Activated naive CD8-positive, alpha-beta T cell treated with anti-CD3 and anti-CD28 coated beads, Interleukin-2, amount 10 ng/mL, durations not matched to agents 7 days and 5 days (primary cell): ENCODE results near the gene RBL1. TPM values are rescaled to one million over a fixed set of nuclear protein-coding genes. Genes with fewer than 3 reads are reported as not detected.
"Not testable (repeated sequence)": the region's sequence is repeated elsewhere in the genome, so short reads cannot be mapped to it uniquely, and the experiment has no call there.

Experiments
- ATAC-seq: fragments of 150-1000 bp; cut with Tn5 transposase; one replicate; pipeline ENCODE4 v1.10.0; 2021; ENCODE audit warnings: low read depth, moderate library complexity
- POLR2A ChIA-PET: fragments of 350-600 bp; sonication (Branson Sonifier 250); formaldehyde crosslinking; loops from one replicate; lab custom pipeline; 2021; ENCODE audit warnings: antibody characterized with exemption; lab: Charles Lee
- DNase-seq: peaks from one replicate; pipeline ENCODE4 v3.0.0; 2021
- H3K27ac Mint-ChIP-seq: one replicate; pipeline ENCODE4 v1.8.0; 2022; ENCODE audit warnings: mild to moderate bottlenecking, mixed read lengths
- H3K27me3 Mint-ChIP-seq: one replicate; pipeline ENCODE4 v1.8.0; 2022; ENCODE audit warnings: mild to moderate bottlenecking, moderate library complexity, mixed read lengths
- H3K36me3 Mint-ChIP-seq: one replicate; pipeline ENCODE4 v1.8.0; 2021; ENCODE audit warnings: mild to moderate bottlenecking, mixed read lengths
- H3K4me1 Mint-ChIP-seq: one replicate; pipeline ENCODE4 v1.8.0; 2021; ENCODE audit warnings: mixed read lengths
- H3K4me3 Mint-ChIP-seq: one replicate; pipeline ENCODE4 v1.8.0; 2022; ENCODE audit warnings: mild to moderate bottlenecking, moderate library complexity, mixed read lengths
- H3K9me3 Mint-ChIP-seq: one replicate; pipeline ENCODE4 v1.8.0; 2021; ENCODE audit warnings: mixed read lengths
- total RNA-seq, 2 experiments: library from RNA; stranded (reverse); gene quantifications; one replicate each; pipeline ENCODE4 v1.2.3, GENCODE V29; 2021

The RBL1 gene
- total RNA-seq, 2 experiments from 2014 or later: 46.8 to 49.4 TPM

- POLR2A ChIA-PET: interaction anchor here (0.7 kb wide), 1 partner anchor 233 kb away, joined by 3 read pairs; no protein-coding TSS in a partner anchor
- H3K36me3 Mint-ChIP-seq: peaks cover 13% of the 10 kb centered on the region
- no peaks in the 10 kb centered on the region for H3K9me3 Mint-ChIP-seq
- no peak for DNase-seq
- peak overlapping the region; percentile 93 for H3K27ac Mint-ChIP-seq
- no peak overlapping the region for H3K4me3 Mint-ChIP-seq
- peaks cover 59% of the 10 kb centered on the region for H3K4me1 Mint-ChIP-seq
- ATAC-seq: no peak
- H3K27me3 Mint-ChIP-seq: no peaks in the 10 kb centered on the region
Measured at GRCh38 chr20:36971103-36971502, 124.7 kb downstream of the RBL1 start.

GRCh38 chr20:36969478-36970186 is 126.2 kb downstream of the RBL1 start:
- peak overlapping the region; percentile 39 for H3K4me3 Mint-ChIP-seq
- peaks cover 55% of the 10 kb centered on the region for H3K4me1 Mint-ChIP-seq
- peak overlapping the region; percentile 93 for H3K27ac Mint-ChIP-seq
- H3K36me3 Mint-ChIP-seq: peaks cover 13% of the 10 kb centered on the region
- ATAC-seq: peak; percentile 83
- no peaks in the 10 kb centered on the region for H3K9me3 Mint-ChIP-seq
- POLR2A ChIA-PET: interaction anchor here (0.6 to 2.3 kb wide), 6 partner anchors 10 to 44 kb away, joined by 3 to 11 read pairs (median 4); no protein-coding TSS in a partner anchor
- no peak for DNase-seq
- no peaks in the 10 kb centered on the region for H3K27me3 Mint-ChIP-seq

- DNase-seq: no peak
- POLR2A ChIA-PET: interaction anchor here (0.9 to 2.3 kb wide), 5 partner anchors 10 to 26 kb away, joined by 3 to 11 read pairs (median 5); no protein-coding TSS in a partner anchor
- H3K27me3 Mint-ChIP-seq: no peaks in the 10 kb centered on the region
- H3K4me3 Mint-ChIP-seq: peak overlapping the region; percentile 40
- peaks cover 13% of the 10 kb centered on the region for H3K36me3 Mint-ChIP-seq
- H3K27ac Mint-ChIP-seq: peak overlapping the region; percentile 93
- H3K9me3 Mint-ChIP-seq: no peaks in the 10 kb centered on the region
- no peak for ATAC-seq
- H3K4me1 Mint-ChIP-seq: peaks cover 52% of the 10 kb centered on the region
Measured at GRCh38 chr20:36969051-36969450, 126.7 kb downstream of the RBL1 start.

- POLR2A ChIA-PET: no interaction called here
- no peak for DNase-seq
- no peak overlapping the region for H3K4me3 Mint-ChIP-seq
- peaks cover 49% of the 10 kb centered on the region for H3K4me1 Mint-ChIP-seq
- ATAC-seq: peak; percentile 47
- peaks cover 16% of the 10 kb centered on the region for H3K36me3 Mint-ChIP-seq
- peak overlapping the region; percentile 93 for H3K27ac Mint-ChIP-seq
- no peaks in the 10 kb centered on the region for H3K27me3 Mint-ChIP-seq
- peaks cover 4% of the 10 kb centered on the region for H3K9me3 Mint-ChIP-seq
Measured at GRCh38 chr20:36967636-36968035, 128.2 kb downstream of the RBL1 start.

GRCh38 chr20:36966965-36967364 is 128.8 kb downstream of the RBL1 start:
- ATAC-seq, DNase-seq, H3K27me3 Mint-ChIP-seq, H3K27ac Mint-ChIP-seq, POLR2A ChIA-PET, H3K9me3 Mint-ChIP-seq, H3K4me3 Mint-ChIP-seq: not testable (repeated sequence)
- Mint-ChIP-seq H3K36me3 (peaks cover 18% of the 10 kb centered on the region), H3K4me1 (peaks cover 48% of the 10 kb centered on the region)

- not testable (repeated sequence) for H3K27me3 Mint-ChIP-seq, DNase-seq, H3K9me3 Mint-ChIP-seq, ATAC-seq, H3K27ac Mint-ChIP-seq, H3K4me3 Mint-ChIP-seq
- Mint-ChIP-seq H3K36me3 (peaks cover 15% of the 10 kb centered on the region), H3K4me1 (peaks cover 11% of the 10 kb centered on the region)
- POLR2A ChIA-PET: interaction anchor here (0.6 kb wide), 1 partner anchor 24 kb away, joined by 4 read pairs; no protein-coding TSS in a partner anchor
Measured at GRCh38 chr20:36962354-36962941, 133.3 kb downstream of the RBL1 start.

- DNase-seq (no peak), ATAC-seq (no peak)
- no peaks in the 10 kb centered on the region for H3K27me3 Mint-ChIP-seq
- H3K27ac Mint-ChIP-seq: no peak overlapping the region
- peaks cover 8% of the 10 kb centered on the region for H3K9me3 Mint-ChIP-seq
- H3K4me3 Mint-ChIP-seq: no peak overlapping the region
- POLR2A ChIA-PET: interaction anchor here (0.7 to 1.3 kb wide), 2 partner anchors 10 to 15 kb away, joined by 3 read pairs; no protein-coding TSS in a partner anchor
- peaks cover 14% of the 10 kb centered on the region for H3K4me1 Mint-ChIP-seq
- peaks cover 15% of the 10 kb centered on the region for H3K36me3 Mint-ChIP-seq
Measured at GRCh38 chr20:36959242-36959641, 136.6 kb downstream of the RBL1 start.

DNA sequence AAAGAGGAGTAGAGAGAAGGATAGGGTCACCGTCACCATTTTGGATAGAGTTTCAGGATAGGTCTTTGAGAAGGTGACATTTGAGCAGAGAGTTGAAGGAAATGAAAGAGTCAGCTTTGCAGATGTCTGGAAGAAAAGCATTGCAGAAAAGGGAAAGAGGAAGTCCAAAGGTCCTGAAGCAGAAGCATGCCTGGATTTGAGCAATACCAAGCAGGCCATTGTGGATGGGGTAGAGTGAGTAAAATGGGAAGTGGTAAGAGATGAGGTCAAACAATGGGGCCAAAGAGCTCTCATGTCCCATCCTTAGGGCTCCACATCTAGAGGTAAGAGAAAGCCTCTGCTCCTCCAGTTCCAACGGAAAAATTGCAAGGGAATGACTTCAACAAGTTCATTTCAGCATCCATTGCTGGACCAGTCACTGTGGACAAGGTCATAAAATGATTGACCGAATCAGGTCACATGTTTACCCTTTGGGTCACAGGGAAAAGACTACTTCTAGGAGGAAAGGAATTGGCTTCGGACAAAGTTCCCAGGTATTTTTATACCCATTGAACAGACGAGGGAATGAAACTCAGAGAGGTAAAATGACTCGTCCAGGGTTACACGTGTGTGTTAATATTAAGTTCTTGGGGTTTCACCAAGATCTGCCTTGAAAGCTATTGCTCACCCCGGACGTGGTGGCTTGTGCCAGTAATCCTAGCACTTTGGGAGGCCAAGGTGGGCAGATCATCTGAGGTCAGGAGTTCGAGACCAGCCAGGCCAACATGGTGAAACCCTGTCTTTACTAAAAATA is 137.7 kb downstream of the RBL1 start:
- Mint-ChIP-seq H3K4me1 (peaks cover 15% of the 10 kb centered on the region), H3K36me3 (peaks cover 15% of the 10 kb centered on the region), H3K27me3 (no peaks in the 10 kb centered on the region), H3K9me3 (peaks cover 8% of the 10 kb centered on the region), H3K27ac (no peak overlapping the region), H3K4me3 (no peak overlapping the region)
- ATAC-seq (no peak), DNase-seq (peak; percentile 4)
- POLR2A ChIA-PET: interaction anchor here (0.5 to 1.0 kb wide), 2 partner anchors 15 to 1466 kb away, joined by 3 to 7 read pairs; no protein-coding TSS in a partner anchor

- POLR2A ChIA-PET: interaction anchor here (2.7 kb wide), 1 partner anchor 13 kb away, joined by 11 read pairs; no protein-coding TSS in a partner anchor
- H3K9me3 Mint-ChIP-seq: no peaks in the 10 kb centered on the region
- no peaks in the 10 kb centered on the region for H3K27me3 Mint-ChIP-seq
- DNase-seq: peak; percentile 7
- H3K36me3 Mint-ChIP-seq: peaks cover 9% of the 10 kb centered on the region
- H3K4me3 Mint-ChIP-seq: no peak overlapping the region
- peaks cover 19% of the 10 kb centered on the region for H3K4me1 Mint-ChIP-seq
- no peak overlapping the region for H3K27ac Mint-ChIP-seq
- ATAC-seq: no peak
Measured at GRCh38 chr20:36956674-36957073, 139.1 kb downstream of the RBL1 start.

DNA sequence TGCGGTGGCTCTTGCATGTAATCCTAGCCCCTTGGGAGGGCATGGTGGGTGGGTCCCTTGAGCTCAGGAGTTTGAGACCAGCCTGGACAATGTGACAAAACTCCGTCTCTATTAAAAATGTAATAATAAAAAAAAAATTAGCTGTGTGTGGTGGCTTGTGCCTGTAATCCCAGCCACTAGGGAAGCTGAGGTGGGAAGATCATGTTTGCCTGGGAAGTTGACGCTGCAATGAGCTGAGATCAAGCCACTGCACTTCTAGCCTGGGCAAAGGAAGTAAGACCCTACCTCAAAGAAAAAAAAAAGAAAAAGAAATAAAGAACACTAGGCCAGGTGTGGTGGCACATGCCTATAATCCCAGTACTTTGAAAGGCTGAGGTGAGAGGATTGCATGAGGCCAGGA is 139.8 kb downstream of the RBL1 start:
- Mint-ChIP-seq H3K4me3 (no peak overlapping the region), H3K27ac (no peak overlapping the region), H3K27me3 (no peaks in the 10 kb centered on the region), H3K9me3 (no peaks in the 10 kb centered on the region), H3K4me1 (peaks cover 20% of the 10 kb centered on the region), H3K36me3 (peaks cover 6% of the 10 kb centered on the region)
- ATAC-seq (no peak), DNase-seq (no peak)
- POLR2A ChIA-PET: interaction anchor here (1.3 to 2.7 kb wide), 2 partner anchors 13 to 140 kb away, joined by 3 to 11 read pairs; partner anchors contain the start of gene RBL1

GRCh38 chr20:36951979-36952738 is 143.6 kb downstream of the RBL1 start:
- H3K4me1 Mint-ChIP-seq: peaks cover 24% of the 10 kb centered on the region
- DNase-seq (no peak), ATAC-seq (no peak)
- peak overlapping the region; percentile 91 for H3K27ac Mint-ChIP-seq
- H3K4me3 Mint-ChIP-seq: peak overlapping the region; percentile 91
- H3K36me3 Mint-ChIP-seq: peaks cover 21% of the 10 kb centered on the region
- H3K9me3 Mint-ChIP-seq: no peaks in the 10 kb centered on the region
- POLR2A ChIA-PET: no interaction called here
- no peaks in the 10 kb centered on the region for H3K27me3 Mint-ChIP-seq

DNA sequence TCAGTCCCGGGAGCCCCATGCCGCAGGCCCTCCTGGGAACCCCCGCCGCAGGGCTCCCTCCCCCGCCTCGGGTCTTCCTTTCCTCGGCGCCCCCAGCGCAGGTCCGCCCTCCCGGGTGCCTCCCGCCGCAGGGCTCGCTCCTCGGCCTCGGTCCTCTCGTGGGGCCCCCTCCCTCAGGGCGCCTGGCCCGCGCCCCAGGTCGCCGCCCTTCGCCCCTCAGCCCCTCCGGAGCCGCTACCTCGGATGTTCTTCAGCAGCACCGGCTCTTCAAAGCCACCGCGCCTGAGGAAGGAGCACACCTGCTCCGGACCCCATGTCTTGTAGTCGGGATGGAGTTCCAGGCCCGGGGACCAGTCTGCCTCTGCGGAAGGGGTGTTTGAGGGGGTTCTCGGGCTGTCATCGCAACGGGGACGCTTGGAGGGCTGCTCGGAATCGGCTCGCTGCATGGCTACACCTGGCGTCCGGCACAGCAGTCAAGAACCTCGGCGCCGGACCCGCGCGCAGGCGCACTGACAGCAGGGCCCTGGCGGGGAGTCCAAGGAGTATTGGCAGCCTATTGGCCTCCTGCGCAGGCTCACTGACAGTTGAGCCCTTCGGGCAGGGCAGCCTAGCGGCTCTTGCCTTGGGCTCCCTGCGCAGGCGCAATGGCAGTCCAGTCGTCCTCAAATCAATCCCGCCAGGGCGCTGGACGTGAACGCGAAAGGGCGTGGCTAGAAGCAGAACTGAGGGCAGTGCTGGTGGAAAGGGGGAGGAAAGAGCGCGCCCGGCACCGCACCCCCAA is 144.4 kb downstream of the RBL1 start, which contains the start of gene SAMHD1:
Gene SAMHD1 (minus strand): TSS at position 511 of the 781 bp plus-strand sequence. CDS start 65 bp downstream, at position 446.
- POLR2A ChIA-PET: interaction anchor here (1.0 to 4.1 kb wide), 2 partner anchors 23 to 92 kb away, joined by 3 to 30 read pairs; no protein-coding TSS in a partner anchor
- peak; percentile 88 for ATAC-seq
- H3K9me3 Mint-ChIP-seq: no peaks in the 10 kb centered on the region
- H3K27me3 Mint-ChIP-seq: no peaks in the 10 kb centered on the region
- H3K4me3 Mint-ChIP-seq: peak within 1 kb of the TSS; percentile 91
- H3K4me1 Mint-ChIP-seq: peaks cover 28% of the 10 kb centered on the region
- peaks cover 27% of the 10 kb centered on the region for H3K36me3 Mint-ChIP-seq
- peak within 1 kb of the TSS; percentile 91 for H3K27ac Mint-ChIP-seq
- peak; percentile 93 for DNase-seq
